ENCODE data around the gene MFGE8. TPM values are rescaled to one million over a fixed set of nuclear protein-coding genes. Genes with fewer than 3 reads are reported as not detected.

MFGE8 gene
- total and polyA plus RNA-seq, 9 of the 15 experiments (the other 6 are each of a cell fraction or from before 2014, with no cell fraction given) = 2.3 to 142 (median 62.3) TPM

- TF ChIP-seq ZNF436 (CRISPR knock-in tag; IDR thresholded peaks at IDR 0.05) (no peak), ZHX1 (conservative IDR thresholded peaks at IDR 0.05; ENCODE audit: low read length) (no peak), RBM17 (IDR thresholded peaks at IDR 0.05; ENCODE audit: borderline replicate concordance, low read depth, low read length) (no peak), PRPF4 (IDR thresholded peaks at IDR 0.05; ENCODE audit: insufficient read depth, low read depth, low read length, poor library complexity, severe bottlenecking) (no peak), ZNF79 (CRISPR knock-in tag; IDR thresholded peaks at IDR 0.05; ENCODE audit: low read depth) (no peak), POLR2AphosphoS2 (IDR thresholded peaks at IDR 0.05; ENCODE audit: low read length) (no peak; the same call in 1 of the 2 replicates), ZFP36 (IDR thresholded peaks at IDR 0.05; ENCODE audit: low read depth, low read length, partially characterized antibody) (no peak), ZNF146 (CRISPR knock-in tag; IDR thresholded peaks at IDR 0.05; ENCODE audit: unreplicated experiment) (no peak), USF1 (CRISPR knock-in tag; IDR thresholded peaks at IDR 0.05) (no peak), RBFOX2 (IDR thresholded peaks at IDR 0.05; ENCODE audit: low read depth, low read length) (peak; percentile 91), YY1 (IDR thresholded peaks at IDR 0.05; ENCODE audit: borderline replicate concordance in 1 of 3, control insufficient read depth in 1 of 3, extremely low read depth in 1 of 3, insufficient read depth in 3 of 3, insufficient read length in 1 of 3, insufficient replicate concordance in 2 of 3, low read depth in 1 of 3, low read length in 2 of 3) (peak in 2 of 3 experiments; percentile 19 to 44), ZZZ3 (IDR thresholded peaks at IDR 0.05) (no peak), NFE2 (IDR thresholded peaks at IDR 0.05; ENCODE audit: low read depth) (no peak), STAG1 (CRISPR knock-in tag; IDR thresholded peaks at IDR 0.05; ENCODE audit: borderline replicate concordance) (no peak), ZNF586 (CRISPR knock-in tag; conservative IDR thresholded peaks at IDR 0.05) (no peak), HDAC6 (IDR thresholded peaks at IDR 0.05; ENCODE audit: low read depth, low read length) (no peak), DMBX1 (CRISPR knock-in tag; IDR thresholded peaks at IDR 0.05; ENCODE audit: borderline replicate concordance) (no peak), MECOM (CRISPR knock-in tag; IDR thresholded peaks at IDR 0.05) (0 out of 2 replicates have a peak, but pooled peaks have one; percentile 47), GABPB1 (CRISPR knock-in tag; IDR thresholded peaks at IDR 0.05) (0 out of 2 replicates have a peak, but pooled peaks have one; percentile 36), SRSF1 (IDR thresholded peaks at IDR 0.05; ENCODE audit: low read depth, low read length) (no peak), TARDBP (IDR thresholded peaks at IDR 0.05) (no peak), PTRF (tag; IDR thresholded peaks at IDR 0.05) (no peak), ZNF282 (CRISPR knock-in tag; IDR thresholded peaks at IDR 0.05) (no peak), ZNF408 (CRISPR knock-in tag; IDR thresholded peaks at IDR 0.05; ENCODE audit: low read depth) (no peak), STAT5A (IDR thresholded peaks at IDR 0.05; ENCODE audit: borderline replicate concordance, low read length) (no peak), POLR3G (IDR thresholded peaks at IDR 0.05; ENCODE audit: extremely low read depth, insufficient read length, insufficient replicate concordance) (no peak)
Measured at GRCh38 chr15:88913017-88913849, at the start of gene MFGE8 (continued).

All from K562 (cell line).